ENCODE results near the gene CXCL11.

DNA sequence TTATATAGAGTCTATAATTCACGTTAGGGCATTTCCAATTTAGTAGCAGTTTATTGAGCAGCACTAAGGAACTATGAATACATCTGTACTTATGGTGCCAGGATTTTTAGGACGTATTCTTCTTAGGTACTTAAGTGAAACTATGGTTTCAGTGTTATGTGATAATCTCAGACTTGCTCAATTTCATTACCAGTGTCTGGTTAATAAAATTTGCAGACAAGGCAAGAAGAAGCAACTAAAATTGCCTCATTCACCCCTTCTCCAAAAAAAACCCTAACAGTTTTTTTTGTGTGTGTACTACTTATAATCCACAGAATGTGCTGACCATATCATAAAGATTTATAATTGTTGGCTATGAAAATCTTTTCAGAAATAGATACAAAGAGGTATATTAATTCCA, 6.6 kb downstream of the CXCL11 start:
- TF ChIP-seq, protein P1, sequence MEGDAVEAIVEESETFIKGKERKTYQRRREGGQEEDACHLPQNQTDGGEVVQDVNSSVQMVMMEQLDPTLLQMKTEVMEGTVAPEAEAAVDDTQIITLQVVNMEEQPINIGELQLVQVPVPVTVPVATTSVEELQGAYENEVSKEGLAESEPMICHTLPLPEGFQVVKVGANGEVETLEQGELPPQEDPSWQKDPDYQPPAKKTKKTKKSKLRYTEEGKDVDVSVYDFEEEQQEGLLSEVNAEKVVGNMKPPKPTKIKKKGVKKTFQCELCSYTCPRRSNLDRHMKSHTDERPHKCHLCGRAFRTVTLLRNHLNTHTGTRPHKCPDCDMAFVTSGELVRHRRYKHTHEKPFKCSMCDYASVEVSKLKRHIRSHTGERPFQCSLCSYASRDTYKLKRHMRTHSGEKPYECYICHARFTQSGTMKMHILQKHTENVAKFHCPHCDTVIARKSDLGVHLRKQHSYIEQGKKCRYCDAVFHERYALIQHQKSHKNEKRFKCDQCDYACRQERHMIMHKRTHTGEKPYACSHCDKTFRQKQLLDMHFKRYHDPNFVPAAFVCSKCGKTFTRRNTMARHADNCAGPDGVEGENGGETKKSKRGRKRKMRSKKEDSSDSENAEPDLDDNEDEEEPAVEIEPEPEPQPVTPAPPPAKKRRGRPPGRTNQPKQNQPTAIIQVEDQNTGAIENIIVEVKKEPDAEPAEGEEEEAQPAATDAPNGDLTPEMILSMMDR (IDR thresholded peaks at IDR 0.05; ENCODE audit: low read depth, low read length, poor library complexity, severe bottlenecking), result no peak
- no peak for TF ChIP-seq EZH2phosphoT487 (IDR thresholded peaks at IDR 0.05; ENCODE audit: borderline replicate concordance, low read length)
